T-helper 1 cell (primary cell): ENCODE results near the gene ELFN2.
"Not testable (repeated sequence)": the region's sequence is repeated elsewhere in the genome, so short reads cannot be mapped to it uniquely, and the experiment has no call there.

Source experiments
- DNase-seq, 5 donors: peaks; one replicate each; pipeline ENCODE4 v3.0.0-alpha.2; 2012 to 2020
- total RNA-seq, 4 donors: gene quantifications; one replicate each; lab custom pipeline; 2026; lab: John Stamatoyannopoulos, UW

ELFN2 gene, protein sequence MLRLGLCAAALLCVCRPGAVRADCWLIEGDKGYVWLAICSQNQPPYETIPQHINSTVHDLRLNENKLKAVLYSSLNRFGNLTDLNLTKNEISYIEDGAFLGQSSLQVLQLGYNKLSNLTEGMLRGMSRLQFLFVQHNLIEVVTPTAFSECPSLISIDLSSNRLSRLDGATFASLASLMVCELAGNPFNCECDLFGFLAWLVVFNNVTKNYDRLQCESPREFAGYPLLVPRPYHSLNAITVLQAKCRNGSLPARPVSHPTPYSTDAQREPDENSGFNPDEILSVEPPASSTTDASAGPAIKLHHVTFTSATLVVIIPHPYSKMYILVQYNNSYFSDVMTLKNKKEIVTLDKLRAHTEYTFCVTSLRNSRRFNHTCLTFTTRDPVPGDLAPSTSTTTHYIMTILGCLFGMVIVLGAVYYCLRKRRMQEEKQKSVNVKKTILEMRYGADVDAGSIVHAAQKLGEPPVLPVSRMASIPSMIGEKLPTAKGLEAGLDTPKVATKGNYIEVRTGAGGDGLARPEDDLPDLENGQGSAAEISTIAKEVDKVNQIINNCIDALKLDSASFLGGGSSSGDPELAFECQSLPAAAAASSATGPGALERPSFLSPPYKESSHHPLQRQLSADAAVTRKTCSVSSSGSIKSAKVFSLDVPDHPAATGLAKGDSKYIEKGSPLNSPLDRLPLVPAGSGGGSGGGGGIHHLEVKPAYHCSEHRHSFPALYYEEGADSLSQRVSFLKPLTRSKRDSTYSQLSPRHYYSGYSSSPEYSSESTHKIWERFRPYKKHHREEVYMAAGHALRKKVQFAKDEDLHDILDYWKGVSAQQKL
- 0.27 to 0.71 (median 0.57) reads per million in 4 donors for total RNA-seq

DNA sequence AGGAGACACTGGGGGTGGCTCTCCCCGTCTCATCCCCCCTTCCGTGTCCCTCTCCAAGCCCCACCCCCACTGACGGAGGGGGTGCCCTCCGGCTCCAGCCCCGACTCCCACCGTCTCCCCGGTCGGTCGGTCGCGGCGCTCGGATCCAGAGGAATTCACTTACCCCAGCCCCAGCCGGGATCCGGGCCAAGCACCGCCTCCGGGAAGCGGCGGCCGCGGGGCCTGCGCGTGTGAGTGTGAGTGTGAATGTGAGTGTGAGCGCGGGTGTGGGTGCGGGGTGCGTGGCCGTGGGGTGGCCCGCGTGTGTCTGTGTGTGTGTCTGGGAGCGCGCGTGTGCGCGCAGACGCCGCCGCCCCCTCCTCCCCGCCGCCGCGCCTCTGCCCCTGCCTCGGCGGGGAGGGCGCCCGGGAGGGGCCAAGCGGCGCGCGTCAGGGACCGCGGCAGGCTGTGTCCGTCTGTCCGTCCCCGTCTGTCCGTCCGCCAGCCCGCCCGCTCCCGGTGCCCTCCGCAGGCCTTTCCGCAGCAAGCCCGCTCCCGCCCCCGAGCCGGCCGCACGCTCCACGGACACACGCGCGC, at the start of gene ELFN2:
ELFN2 (minus strand) TSS at position 345 of the 576 bp plus-strand sequence. CDS start 51,945 bp downstream, outside the sequence.
- no peak for DNase-seq

DNA sequence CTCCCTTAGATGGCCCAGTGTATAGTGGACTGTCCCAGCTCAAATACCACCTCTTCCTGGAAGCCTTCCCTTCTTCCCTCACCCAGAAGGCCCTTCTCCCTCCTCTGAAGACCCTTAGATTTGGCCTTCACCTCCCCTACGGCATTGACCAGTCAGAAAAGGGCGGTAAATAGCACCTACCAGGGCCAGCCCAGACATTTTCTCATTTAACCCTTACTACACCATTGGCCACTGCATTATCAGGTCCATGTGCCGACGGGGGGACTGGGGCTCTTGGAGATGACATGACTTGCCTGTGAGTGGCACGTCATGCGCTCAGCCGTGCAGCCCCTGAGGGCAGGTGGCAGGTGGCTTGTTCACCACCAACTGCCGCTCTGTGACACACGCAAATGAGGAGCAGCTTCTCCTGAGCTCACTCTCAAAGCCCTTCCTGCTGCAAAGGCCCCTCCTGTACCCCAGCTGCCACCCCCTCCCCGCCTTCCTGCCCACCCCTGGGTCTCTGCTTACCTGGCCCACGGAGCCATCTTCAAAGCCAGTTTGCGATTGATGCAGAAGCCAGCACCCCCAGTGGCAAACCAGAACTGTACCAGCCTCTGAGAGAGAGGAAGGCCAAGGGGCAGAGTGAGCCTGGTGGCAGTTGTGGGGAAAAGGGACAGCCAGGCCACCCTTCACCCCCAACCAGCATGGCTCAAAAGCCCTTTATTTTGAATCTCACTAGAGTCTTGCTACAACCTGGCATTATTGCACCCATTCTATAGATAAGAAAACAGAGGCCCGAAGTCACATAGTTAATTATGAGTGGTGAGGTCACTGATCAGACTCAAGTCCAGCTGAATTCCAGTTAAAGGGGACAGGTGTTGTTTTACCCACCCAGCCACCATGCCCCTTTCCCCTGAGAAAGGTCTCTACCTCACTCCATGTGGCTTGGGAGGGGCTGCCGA, 49.4 kb upstream of the ELFN2 start:
- no peak for DNase-seq

DNA sequence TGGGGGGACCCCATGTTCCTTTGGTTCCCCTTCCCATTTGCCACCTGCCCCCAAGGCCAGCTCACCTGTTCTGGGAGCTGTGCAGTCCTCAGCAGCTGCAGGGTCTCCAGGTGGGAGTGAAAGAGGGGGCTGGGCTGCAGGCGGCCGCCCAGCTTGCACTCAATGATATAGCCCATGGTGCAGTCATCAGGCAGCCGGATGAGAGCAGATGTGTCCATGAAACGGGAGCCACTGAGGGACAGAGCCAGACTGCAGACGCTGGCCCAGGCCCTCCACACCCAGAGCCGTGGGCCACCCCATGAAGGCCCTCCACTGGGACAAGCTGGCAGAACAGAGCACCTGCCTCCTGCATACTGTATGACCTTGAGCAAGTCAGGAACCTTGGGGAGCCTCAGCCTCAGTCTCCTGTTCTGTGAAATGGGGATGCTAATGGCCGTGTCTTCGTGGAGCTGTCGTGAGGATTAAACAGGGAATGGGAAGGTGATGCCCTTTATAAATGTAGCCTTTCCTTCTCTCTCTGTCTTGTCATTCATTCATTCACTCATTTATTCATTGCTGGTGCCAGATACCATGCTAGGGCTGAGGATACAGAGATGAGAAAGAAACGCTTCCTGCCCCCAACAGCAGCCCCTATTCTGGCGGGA, 47.3 kb upstream of the ELFN2 start:
- no peak for DNase-seq

DNA sequence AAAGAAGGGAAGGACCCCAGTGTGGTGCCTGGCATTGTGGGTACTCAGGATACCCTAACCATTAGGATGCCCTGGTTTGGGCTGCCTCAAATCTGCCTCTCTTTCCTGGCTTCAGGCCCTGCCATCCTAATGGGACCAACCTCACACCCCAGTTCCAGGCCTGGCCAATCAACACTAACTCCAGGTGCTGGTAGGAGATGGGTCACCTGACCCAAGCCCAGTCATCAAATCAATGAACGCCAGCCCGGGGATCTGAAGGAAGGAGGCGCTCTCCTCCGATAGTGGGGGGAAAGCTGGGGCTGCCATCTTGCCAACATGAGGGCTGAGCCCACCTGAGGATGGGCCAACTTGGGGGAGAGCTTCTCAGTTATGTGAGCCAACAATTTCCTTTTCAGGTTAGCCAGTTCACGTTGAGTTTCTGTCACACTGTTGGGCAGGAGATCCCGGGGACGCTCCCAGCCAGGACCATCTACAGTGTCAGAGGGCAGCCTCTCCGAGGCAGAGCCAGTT, 46.2 kb upstream of the ELFN2 start:
- DNase-seq: no peak

DNA sequence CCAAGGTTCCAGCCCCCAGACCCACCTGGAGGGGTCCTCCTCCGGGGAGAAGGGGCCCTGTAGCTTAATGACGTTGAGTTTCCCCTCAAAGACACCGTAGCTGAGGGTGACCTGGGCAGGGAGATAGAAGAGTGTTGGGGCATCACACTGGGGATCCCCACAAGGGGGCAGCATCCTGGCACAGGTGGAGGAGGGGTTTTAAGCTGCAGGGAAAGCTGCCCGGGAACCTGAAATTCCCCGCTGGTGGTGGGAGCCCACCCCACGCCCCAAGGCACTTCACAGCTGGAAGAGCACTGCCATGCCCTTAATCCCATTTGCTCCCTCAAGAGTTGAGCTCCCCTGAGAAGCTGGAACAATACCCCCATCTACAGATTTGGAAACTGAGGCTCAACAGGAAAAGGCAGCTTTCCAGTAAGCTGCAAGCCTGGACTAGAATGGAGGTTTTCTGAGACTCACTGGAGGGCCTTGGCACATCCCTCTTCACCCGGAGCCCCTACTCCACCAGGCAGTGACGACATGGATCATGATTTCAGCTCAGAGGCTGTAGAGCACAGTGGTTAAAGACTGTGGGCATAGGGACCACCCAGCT, 45.2 kb upstream of the ELFN2 start:
- DNase-seq: peak in 3 of 5 donors; percentile 22 to 29 (median 26)

DNA sequence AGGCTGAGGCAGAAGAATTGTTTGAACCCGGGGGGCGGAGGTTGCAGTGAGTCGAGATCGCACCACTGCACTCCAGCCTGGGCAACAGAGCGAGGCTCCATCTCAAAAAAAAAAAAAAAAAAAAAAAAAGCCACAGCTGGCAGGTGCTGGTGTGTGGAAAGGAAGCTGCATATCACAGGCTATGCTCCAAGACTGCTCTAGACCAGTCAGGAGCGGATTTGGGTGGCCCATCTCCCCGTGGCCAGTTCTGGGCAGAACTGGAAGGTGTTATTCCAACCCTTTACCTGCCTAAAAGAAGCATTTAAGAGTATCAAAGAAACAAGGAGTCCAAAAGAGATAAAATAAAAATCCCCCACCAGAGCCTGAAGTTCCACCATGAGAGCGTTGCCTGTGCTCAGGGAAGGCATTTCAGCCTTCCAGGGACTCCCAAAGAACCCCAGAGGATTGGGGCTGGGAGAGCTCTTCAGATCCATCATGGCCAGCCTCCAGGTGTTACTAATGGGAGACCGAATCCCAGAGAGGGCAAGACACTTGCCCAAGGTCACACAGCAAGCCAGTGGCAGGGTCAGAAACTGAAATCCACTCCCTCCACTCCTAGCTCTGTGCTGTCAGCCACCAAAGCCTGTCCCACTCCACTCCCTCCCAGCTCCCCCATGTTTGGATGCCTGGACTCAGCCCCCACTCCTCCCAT, 44.6 kb upstream of the ELFN2 start:
- DNase-seq: no peak

DNA sequence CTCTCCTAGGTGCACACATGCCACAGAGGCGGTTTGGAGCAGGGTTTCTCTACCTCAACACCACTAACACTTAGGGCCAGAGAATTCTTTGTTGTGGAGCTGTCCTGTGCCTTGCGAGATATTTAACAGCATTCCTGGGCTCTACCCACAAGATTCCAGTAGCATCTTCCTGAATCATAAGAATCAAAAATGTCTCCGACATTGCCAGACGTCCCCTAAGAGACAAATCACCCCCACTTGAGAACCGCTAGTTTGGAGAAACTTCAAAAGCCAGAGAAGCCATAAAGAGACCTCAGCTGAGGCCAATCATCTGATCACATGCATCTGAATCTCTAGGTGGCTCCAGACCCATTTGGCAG, 42.8 kb upstream of the ELFN2 start:
- no peak for DNase-seq

DNA sequence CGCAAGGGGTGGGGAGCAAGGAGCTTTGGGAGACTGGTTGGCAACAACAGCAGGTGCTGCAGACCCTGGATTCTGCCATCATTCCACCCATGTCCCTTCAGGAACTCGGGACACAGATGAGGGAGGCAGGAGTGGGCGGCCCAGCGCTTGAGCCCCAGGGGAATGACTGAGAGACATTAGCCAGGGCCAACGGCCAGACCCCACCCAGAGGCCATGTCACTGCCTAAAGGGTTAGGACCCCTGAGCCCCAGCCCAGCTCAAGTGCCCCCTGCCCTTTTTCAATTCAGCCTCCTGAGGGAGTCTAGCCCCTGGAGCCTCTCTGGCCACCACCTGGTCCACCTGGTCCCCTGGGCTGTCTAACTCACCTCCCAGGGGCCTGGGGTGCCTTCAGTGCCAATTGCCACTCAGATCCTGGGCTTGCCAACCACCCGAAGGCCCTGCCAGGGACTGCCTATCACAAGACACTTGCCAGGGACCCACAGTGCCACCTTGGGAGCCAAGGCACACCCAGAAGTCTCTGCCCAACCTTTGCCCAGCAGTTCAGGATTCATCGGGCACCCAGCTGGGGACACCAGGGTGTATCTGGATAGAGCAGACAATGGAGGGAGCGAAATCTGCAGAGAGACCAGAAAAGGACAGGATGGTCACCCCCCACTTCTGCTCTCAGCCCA, 42.3 kb upstream of the ELFN2 start:
- no peak for DNase-seq

DNA sequence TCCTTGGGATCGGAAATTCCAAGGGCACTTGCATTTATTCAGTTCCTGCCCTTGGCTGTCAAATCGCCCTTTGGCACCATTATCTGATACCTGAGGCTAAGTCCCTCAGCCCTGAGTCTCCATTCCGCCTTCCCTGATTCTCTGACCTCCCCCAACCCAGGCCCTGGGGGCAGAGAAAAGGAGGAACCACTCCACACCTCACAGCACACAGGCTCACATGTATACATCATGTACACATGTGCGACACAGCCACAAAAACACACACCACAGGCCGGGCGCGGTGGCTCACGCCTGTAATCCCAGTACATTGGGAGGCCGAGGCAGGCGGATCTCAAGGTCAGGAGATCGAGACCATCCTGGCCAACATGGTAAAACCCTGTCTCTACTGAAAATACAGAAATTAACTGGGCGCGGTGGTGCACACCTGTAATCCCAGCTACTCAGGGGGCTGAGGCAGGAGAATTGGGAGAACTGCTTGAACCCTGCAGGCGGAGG, 41.0 kb upstream of the ELFN2 start:
- DNase-seq: not testable (repeated sequence)

DNA sequence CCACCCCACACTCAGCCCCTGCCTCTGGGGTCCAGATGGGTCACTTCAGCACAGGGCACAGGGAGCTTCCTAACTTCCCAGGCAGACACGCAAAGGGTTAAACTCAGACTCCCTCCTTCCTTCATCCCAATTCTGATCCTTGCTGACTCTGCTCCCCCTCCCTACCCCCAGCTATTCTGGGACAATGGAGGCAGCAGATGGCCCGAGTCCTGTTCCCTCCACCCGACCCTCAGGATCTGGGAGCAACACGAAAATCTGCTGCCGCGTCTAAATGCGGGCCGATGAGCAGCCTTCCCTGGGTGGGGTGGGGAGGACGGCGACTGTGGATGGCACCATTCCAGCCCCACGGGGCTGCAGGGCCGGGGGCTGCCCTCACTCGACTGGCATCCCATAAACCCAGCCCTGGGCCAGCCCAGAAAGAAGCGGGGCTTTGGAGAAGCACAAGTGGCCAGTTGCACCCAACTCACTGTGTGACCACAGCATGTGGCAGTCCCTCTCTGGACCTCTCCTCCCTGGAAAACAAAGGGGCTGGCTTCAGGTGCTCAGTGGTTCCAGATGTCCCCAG, 40.2 kb upstream of the ELFN2 start:
- no peak for DNase-seq

DNA sequence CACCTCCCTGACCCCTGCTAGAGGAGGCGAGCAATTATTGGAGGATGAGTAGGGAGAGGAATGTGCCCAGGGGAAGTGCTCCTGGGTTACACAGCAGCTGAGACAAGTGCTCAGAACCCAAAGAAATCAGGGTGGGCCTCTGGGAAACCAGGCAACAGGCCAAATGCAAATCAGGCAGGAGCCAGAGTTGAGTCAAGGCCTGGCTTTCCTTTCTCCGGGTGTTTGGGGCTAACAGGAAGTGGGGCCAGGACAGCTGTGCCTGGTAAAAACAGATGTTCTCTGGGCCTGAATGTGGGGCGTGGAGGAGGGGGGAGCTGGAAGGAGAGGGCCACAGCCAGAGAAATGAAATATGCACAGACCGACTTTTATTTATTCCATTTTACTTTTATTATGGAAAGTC, 36.9 kb upstream of the ELFN2 start:
- DNase-seq: no peak

DNA sequence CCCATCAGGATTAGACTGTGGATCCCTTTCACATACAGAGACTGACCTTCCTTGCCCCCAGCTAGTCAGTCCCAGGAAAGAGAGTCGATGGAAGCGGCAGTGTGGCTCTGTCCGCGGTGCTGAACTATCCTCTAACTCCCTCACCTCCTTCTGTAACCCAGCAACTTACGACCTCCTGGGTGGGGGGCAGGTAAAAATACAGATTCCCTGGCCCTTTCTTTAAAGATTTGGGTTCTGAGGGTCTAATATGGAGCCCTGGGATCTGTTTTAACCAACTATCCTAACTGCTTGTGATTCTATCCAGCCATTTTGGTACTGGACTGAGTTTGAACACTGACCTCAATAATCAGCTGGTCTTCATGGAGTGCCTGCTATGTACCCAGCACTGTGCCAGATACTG, 35.7 kb upstream of the ELFN2 start:
- DNase-seq: no peak

DNA sequence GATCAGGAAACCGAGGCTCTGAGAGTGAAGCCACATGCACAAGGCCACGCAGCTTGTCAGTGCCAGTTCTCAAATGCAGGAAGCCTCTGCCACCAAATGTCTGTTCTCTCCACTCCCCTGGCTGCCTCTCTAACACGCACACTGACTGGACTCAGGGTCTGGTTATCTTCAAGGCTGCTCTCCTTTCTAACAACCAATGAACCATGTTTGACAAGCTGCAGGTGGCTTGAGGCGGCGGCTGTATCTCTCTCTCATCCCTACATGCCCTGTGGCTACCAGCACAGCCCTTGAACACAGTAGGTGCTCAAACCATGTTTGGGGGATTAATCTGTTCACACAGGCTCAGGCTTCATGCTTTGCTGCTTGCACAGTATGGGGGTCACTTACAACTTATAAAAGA, 35.2 kb upstream of the ELFN2 start:
- DNase-seq: no peak

DNA sequence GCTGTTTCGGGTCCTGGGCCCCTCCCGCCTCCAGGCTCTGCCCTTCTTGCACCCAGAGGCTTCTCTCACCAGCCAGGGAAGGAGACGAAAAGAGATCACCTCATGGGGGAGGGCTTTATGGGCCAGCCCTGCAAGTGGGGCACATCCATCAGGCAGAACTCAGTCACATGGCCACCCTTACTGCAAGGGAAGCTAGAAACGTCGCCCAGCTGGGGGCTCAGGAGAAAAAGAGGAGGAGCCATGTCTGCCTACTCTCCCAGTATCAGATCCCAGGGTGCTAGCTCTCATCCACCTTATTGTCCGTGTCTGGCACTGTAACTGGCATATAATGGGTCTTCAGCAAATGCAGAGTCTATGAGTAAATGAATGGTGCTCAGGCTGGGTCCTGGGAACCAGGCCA, 34.7 kb upstream of the ELFN2 start:
- no peak for DNase-seq

DNA sequence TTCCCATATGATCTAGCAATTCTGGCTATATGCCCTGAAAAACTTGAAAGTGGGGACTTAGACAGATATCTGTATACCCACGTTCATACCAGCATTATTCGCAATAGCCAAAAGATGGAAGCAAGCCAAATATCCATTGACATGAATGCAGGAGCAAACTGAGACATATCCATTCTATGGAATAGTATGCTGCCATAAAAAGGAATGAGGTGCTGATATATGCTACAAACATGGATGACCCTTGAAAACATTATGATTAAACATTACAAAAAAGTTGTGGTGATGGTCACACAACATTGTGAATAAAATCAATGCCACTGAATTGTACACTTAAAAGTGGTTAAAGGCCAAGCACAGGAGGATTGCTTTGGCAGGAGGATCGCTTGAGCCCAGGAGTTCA, 33.4 kb upstream of the ELFN2 start:
- no peak for DNase-seq

DNA sequence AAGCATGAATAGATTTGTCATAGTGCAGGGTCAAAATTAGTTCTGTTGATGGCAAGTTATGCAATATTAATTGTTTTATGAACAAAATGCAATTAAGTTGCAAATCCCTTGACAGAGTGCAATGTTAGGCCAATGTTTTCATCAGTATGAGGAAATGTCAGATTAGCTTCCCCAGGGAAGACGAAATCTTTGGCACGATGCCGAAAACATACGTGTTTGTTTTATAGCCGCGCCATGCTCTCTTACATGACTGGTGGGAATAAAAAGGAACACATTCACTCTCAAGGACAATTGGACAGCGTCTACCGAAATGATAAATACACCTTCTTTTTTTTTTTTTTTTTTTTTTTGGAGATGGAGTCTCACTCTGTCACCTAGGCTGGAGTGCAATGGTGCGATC, 31.9 kb upstream of the ELFN2 start:
- DNase-seq: no peak

DNA sequence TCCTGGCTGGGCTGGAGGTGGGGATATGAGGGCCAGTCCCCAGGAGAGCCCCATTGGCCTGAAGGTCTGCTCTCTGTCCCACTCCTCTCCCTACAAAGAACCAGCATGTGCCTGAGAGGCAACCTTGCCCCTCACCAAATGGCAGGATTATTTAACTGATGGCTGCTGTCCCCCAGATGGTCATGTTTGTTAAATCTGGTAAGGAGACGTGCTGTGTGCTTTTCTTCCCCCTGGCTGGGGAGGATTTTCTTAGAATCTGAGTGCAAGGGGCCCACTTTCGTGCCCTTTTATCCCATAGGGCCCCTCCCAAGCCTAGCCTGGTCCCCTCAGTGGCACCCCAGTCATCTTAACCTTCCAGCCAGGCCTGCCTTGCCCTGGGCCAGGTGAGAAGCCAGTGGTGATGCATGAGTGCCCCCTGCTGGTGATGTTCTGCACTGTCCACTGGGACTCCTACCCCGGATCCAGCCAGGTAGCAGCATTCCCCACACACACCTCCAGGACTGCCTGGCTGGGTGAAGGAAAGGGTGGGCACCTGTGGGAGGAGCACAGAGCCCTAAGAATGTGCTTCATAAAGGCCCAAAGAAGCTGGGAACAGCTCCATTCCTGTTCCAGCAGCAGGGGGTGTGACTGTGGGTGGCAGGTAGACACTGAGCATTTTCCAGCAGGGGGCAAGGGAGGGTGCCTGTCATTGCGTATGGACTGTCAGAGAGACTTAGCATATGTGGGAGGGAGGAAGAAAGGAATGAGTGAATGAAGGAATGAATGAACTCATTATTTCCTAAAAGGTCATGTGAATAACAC, 30.0 kb upstream of the ELFN2 start:
- peak; percentile 49 to 83 (median 71) for DNase-seq

DNA sequence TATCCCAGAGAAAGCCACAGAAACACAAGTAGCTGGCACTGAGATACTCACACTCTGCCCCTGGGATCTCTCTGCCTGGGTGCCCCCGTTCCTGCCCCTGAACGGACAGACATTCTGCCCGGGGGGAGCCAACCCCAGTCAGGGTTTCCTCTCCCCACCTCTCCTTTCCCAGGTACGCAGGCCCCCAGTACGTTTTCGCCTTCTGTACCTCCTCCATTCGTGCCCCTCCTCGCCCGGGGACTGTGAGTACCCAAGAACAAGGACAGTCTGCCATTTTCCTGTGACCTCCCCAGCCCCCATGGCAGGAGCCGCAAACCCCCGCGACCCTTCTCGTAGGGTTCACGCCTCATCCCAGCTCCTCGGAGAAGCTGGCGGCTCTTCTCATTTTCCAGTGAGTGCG, 29.1 kb upstream of the ELFN2 start:
- no peak for DNase-seq

DNA sequence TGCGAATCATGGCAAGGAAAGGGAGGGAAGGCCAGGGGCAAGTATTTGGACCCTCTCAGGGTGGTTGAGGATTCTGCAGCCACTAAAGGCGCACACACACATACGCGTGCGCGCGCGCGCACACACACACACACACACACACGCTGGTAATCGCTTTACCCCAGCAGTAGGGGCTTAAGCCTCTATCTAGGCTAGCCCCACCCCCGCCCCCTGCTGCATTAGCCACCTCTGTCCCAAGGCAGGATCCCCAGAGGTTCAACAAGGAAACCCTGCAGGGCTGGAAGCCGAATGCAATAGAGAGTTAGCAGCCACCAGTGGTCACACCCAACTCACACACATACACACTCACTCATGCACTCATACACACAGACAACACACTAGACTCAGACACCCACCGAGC, 28.6 kb upstream of the ELFN2 start:
- DNase-seq: no peak
